Measurements from ENCODE around the gene ZNF491.

DNA sequence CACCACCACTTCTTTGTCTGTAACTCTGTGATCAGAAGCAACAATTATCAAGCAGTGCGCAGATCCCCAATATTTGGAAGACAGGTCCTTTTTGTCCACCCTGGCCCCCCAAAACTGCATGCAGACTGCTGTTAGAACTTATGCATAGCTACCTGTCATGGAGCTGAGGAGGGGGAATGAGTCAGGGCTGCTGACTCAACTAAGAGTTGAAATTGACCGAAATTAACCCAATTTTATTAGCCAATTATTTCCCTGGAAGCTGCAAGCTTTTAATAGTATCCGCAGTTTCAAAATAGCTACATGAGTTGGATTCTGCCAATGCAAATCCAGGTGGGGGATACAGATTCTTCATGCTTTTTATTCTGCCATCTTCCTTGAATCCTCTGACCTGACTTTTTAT is 14.0 kb upstream of the ZNF491 start:
- TF ChIP-seq CTCF (conservative IDR thresholded peaks at IDR 0.05 in 1 of 2, IDR thresholded peaks at IDR 0.05 in 1 of 2; ENCODE audit: low read depth in 1 of 2, low read length in 2 of 2) (no peak), EZH2 (IDR thresholded peaks at IDR 0.05; ENCODE audit: low read length, missing control alignments) (no peak)
